KG1 (cell line): ENCODE data around the gene WNT7B.

Experiments
- DNase-seq: peaks from one replicate; lab custom pipeline; 2025; lab: John Stamatoyannopoulos, UW

Gene WNT7B

GRCh38 chr22:45905924-45906865, 70.8 kb downstream of the WNT7B start:
- no peak for DNase-seq

GRCh38 chr22:45905326-45905923, 71.5 kb downstream of the WNT7B start:
- DNase-seq = no peak

GRCh38 chr22:45904236-45904635, 72.7 kb downstream of the WNT7B start:
- DNase-seq = no peak

- DNase-seq = no peak
These were observed 73.4 kb downstream of the WNT7B start for GRCh38 chr22:45903355-45904135.

GRCh38 chr22:45897736-45898135, 79.2 kb downstream of the WNT7B start:
- no peak for DNase-seq

GRCh38 chr22:45896964-45897538, 79.9 kb downstream of the WNT7B start:
- DNase-seq = no peak

- no peak for DNase-seq
These were observed 80.6 kb downstream of the WNT7B start for GRCh38 chr22:45896153-45896951.

- no peak for DNase-seq
These were observed 81.4 kb downstream of the WNT7B start for GRCh38 chr22:45895436-45896152.

- no peak for DNase-seq
These were observed 83.4 kb downstream of the WNT7B start for GRCh38 chr22:45893516-45893915.

- DNase-seq = no peak
These were observed 84.1 kb downstream of the WNT7B start for GRCh38 chr22:45892681-45893461.

- no peak for DNase-seq
These were observed 84.9 kb downstream of the WNT7B start for GRCh38 chr22:45891996-45892621.

- DNase-seq = no peak
These were observed 85.4 kb downstream of the WNT7B start for GRCh38 chr22:45891471-45891995.

- no peak for DNase-seq
These were observed 85.9 kb downstream of the WNT7B start for GRCh38 chr22:45891021-45891421.

- DNase-seq = no peak
These were observed 86.7 kb downstream of the WNT7B start for GRCh38 chr22:45890351-45890635.

- no peak for DNase-seq
These were observed 87.2 kb downstream of the WNT7B start for GRCh38 chr22:45889539-45890350.

- no peak for DNase-seq
These were observed 87.8 kb downstream of the WNT7B start for GRCh38 chr22:45889093-45889538.

GRCh38 chr22:45888221-45889092, 88.5 kb downstream of the WNT7B start:
- no peak for DNase-seq
